Keratinocyte (primary cell): ENCODE results near the gene ZGRF1. TPM values are rescaled to one million over a fixed set of nuclear protein-coding genes. Genes with fewer than 3 reads are reported as not detected.

ENCODE experiments used
- DNase-seq: peaks from one replicate; pipeline ENCODE4 v3.0.0-alpha.2; 2011; ENCODE audit warnings: low read depth, missing footprints, low spot score
- FAIRE-seq: peaks from 2 replicates; lab custom pipeline; 2011; peaks lifted over from hg19 to GRCh38; lab: Jason Lieb, UNC
- H2AFZ ChIP-seq: 2 replicates; pipeline ENCODE4 v1.6.0; 2012; ENCODE audit warnings: low read length, control low read depth, inconsistent platforms; ENCODE audit not compliant: control insufficient read depth
- H3K27ac ChIP-seq: 2 replicates; pipeline ENCODE4 v1.5.1; 2011; ENCODE audit warnings: low read length; ENCODE audit not compliant: control insufficient read depth, insufficient read depth
- H3K27me3 ChIP-seq: 3 replicates; pipeline ENCODE4 v1.6.0; 2011; ENCODE audit warnings: low read length; ENCODE audit not compliant: control insufficient read depth, insufficient read depth; ENCODE audit errors: extremely low read depth
- H3K36me3 ChIP-seq, 2 experiments: 2 replicates in 1 of 2; 3 replicates in 1 of 2; pipeline ENCODE4 v1.5.1; 2011; ENCODE audit warnings: low read length in 2 of 2, mild to moderate bottlenecking in 1 of 2; ENCODE audit not compliant: control insufficient read depth in 2 of 2, insufficient read depth in 2 of 2; ENCODE audit errors: extremely low read depth in 1 of 2
- H3K4me1 ChIP-seq: 3 replicates; pipeline ENCODE4 v1.5.1; 2011; ENCODE audit warnings: low read length; ENCODE audit not compliant: control insufficient read depth, insufficient read depth; ENCODE audit errors: extremely low read depth
- H3K4me2 ChIP-seq: 3 replicates; pipeline ENCODE4 v1.6.0; 2011; ENCODE audit warnings: low read depth, low read length; ENCODE audit not compliant: control insufficient read depth, insufficient read depth; ENCODE audit errors: extremely low read depth
- H3K4me3 ChIP-seq, 3 experiments: fragments of 200-600 bp in 1 of 3; sonication (generic) in 1 of 3; 2 replicates in 2 of 3; 3 replicates in 1 of 3; pipeline ENCODE4 v1.5.1; 2011 to 2016; ENCODE audit warnings: low read length in 3 of 3, mild to moderate bottlenecking in 3 of 3, control low read depth in 2 of 3, inconsistent platforms in 1 of 3, low read depth in 1 of 3, mixed read lengths in 1 of 3, mixed run types in 1 of 3, moderate library complexity in 1 of 3; ENCODE audit not compliant: control insufficient read depth in 2 of 3, insufficient read depth in 2 of 3; ENCODE audit errors: extremely low read depth in 1 of 3
- H3K79me2 ChIP-seq: 2 replicates; pipeline ENCODE4 v1.6.0; 2012; ENCODE audit warnings: low read length; ENCODE audit not compliant: control insufficient read depth, insufficient read depth
- H3K9ac ChIP-seq: 3 replicates; pipeline ENCODE4 v1.6.0; 2011; ENCODE audit warnings: low read length; ENCODE audit not compliant: control insufficient read depth, insufficient read depth; ENCODE audit errors: extremely low read depth
- H3K9me1 ChIP-seq: 3 replicates; pipeline ENCODE4 v1.6.0; 2011; ENCODE audit warnings: low read length; ENCODE audit not compliant: control insufficient read depth, insufficient read depth; ENCODE audit errors: extremely low read depth
- H3K9me3 ChIP-seq: 2 replicates; pipeline ENCODE4 v1.5.1; 2012; ENCODE audit warnings: low read depth, low read length; ENCODE audit not compliant: control insufficient read depth
- H4K20me1 ChIP-seq: 3 replicates; pipeline ENCODE4 v1.6.0; 2011; ENCODE audit warnings: low read length; ENCODE audit not compliant: control insufficient read depth, insufficient read depth; ENCODE audit errors: extremely low read depth
- EZH2 ChIP-seq: IDR thresholded peaks from one replicate; pipeline ENCODE4 v1.6.1; 2012; ENCODE audit warnings: inconsistent platforms, mild to moderate bottlenecking, low read length, moderate library complexity
- dilution Hi-C: fragments of 300-500 bp; cut with MboI; formaldehyde crosslinking; loops from one replicate; pipeline ENCODE4 v1.7.0; 2020; ENCODE audit warnings: low sequenced_read_pairs; ENCODE audit not compliant: extremely low pct_ligation_motif_present
- polyA plus RNA-seq, 5 experiments: library from polyadenylated mRNA; depleted of rRNA in 3 of 5; stranded (reverse) in 3 of 5; stranded (forward) in 1 of 5; unstranded in 1 of 5; fragments of >200 nt; gene quantifications; 1 replicate in 1 of 5; 2 replicates in 3 of 5; 3 replicates in 1 of 5; pipeline versions ENCODE4 v1.2.1 to v1.2.3, GENCODE V29; 2011 to 2012; ENCODE audit warnings: missing spikeins in 2 of 5, low read depth in 1 of 5, low replicate concordance in 1 of 5
- TF ChIP-seq, protein P1 (sequence below), 3 experiments: IDR thresholded peaks in 1 of 3; conservative IDR thresholded peaks in 1 of 3; optimal IDR thresholded peaks in 1 of 3; 2 replicates in 2 of 3; 3 replicates in 1 of 3; pipeline versions ENCODE3 to v1.5.1; 2011; ENCODE audit warnings: low read length in 3 of 3, mild to moderate bottlenecking in 3 of 3, moderate library complexity in 2 of 3, control low read depth in 1 of 3, inconsistent platforms in 1 of 3; ENCODE audit not compliant: insufficient read depth in 2 of 3; ENCODE audit errors: extremely low read depth in 1 of 3

ZGRF1 gene
- polyA plus RNA-seq, 1 donor (not counting 4 experiments of a cell fraction or from before 2014, with no cell fraction given), result 3.6 TPM

DNA sequence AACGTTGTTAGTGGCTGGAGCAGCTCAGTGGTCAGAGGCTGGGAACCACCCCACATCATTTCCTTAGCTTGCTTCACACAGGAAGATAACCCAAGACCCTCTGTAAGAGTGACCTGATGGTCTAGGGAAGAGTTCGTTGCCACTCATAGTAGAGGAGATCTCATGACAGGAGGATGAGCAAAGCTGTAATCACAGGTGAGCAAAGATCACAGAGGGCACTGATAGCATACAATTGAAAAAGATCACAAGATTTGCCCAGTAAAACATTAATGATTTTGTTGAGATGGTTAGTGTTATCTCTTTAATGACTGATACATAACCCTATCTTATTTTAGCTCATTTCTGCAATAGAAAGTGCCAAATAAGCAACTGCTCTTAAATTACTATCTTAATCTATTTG is 44.3 kb upstream of the ZGRF1 start:
- H3K9me3 ChIP-seq, result no peaks in the 10 kb centered on the region
- no peak overlapping the region for H3K4me2 ChIP-seq
- H4K20me1 ChIP-seq, result no peaks in the 10 kb centered on the region
- dilution Hi-C loops, result no loop called here
- DNase-seq, result no peak
- no peak for TF ChIP-seq EZH2
- TF ChIP-seq, protein P1, sequence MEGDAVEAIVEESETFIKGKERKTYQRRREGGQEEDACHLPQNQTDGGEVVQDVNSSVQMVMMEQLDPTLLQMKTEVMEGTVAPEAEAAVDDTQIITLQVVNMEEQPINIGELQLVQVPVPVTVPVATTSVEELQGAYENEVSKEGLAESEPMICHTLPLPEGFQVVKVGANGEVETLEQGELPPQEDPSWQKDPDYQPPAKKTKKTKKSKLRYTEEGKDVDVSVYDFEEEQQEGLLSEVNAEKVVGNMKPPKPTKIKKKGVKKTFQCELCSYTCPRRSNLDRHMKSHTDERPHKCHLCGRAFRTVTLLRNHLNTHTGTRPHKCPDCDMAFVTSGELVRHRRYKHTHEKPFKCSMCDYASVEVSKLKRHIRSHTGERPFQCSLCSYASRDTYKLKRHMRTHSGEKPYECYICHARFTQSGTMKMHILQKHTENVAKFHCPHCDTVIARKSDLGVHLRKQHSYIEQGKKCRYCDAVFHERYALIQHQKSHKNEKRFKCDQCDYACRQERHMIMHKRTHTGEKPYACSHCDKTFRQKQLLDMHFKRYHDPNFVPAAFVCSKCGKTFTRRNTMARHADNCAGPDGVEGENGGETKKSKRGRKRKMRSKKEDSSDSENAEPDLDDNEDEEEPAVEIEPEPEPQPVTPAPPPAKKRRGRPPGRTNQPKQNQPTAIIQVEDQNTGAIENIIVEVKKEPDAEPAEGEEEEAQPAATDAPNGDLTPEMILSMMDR (optimal IDR thresholded peaks at IDR 0.05 in 1 of 3, IDR thresholded peaks at IDR 0.05 in 1 of 3, conservative IDR thresholded peaks at IDR 0.05 in 1 of 3; ENCODE audit: extremely low read depth in 1 of 3, insufficient read depth in 2 of 3, low read length in 3 of 3), result no peak
- H3K4me1 ChIP-seq, result no peaks in the 10 kb centered on the region
- no peaks in the 10 kb centered on the region for H3K9me1 ChIP-seq
- no peak overlapping the region for H2AFZ ChIP-seq
- no peak overlapping the region for H3K9ac ChIP-seq
- H3K27ac ChIP-seq, result no peak overlapping the region
- H3K79me2 ChIP-seq, result no peaks in the 10 kb centered on the region
- no peak overlapping the region for H3K4me3 ChIP-seq
- no peaks in the 10 kb centered on the region for H3K27me3 ChIP-seq
- no peaks in the 10 kb centered on the region for H3K36me3 ChIP-seq
- no peak for FAIRE-seq

DNA sequence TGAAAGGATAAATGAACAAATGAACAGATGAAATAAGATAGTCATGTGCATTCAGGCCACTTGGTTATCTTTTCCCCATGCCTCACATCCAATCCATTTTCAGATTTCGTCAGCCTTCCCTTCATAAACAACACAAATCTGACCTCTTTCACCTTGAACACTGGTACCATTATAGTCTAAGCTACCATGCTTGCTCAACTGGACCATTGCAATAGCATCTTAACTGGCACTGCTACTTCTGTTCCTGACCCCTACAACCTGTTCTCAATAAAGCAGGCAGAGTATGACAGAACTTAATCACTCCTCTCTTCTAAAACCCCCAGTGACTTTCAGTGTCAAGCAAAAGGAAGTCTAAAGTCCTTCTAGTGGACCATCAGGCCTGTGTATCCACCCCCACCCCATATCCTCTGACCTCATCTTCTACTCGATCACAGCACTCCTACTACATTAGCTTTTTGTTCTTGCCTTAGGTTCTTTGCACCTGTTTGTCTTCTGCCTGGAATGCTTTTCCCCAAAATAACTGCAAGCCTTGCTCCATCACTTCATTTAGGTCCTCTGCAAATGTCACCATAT is 40.9 kb upstream of the ZGRF1 start:
- no peaks in the 10 kb centered on the region for H3K9me1 ChIP-seq
- H3K4me3 ChIP-seq, result no peak overlapping the region
- no peaks in the 10 kb centered on the region for H3K79me2 ChIP-seq
- H3K9me3 ChIP-seq, result no peaks in the 10 kb centered on the region
- H3K4me1 ChIP-seq, result no peaks in the 10 kb centered on the region
- DNase-seq, result no peak
- H2AFZ ChIP-seq, result no peak overlapping the region
- H3K27me3 ChIP-seq, result no peaks in the 10 kb centered on the region
- H4K20me1 ChIP-seq, result no peaks in the 10 kb centered on the region
- H3K36me3 ChIP-seq, result no peaks in the 10 kb centered on the region
- FAIRE-seq, result no peak
- dilution Hi-C loops, result no loop called here
- H3K4me2 ChIP-seq, result no peak overlapping the region
- H3K27ac ChIP-seq, result no peak overlapping the region
- TF ChIP-seq EZH2, result no peak
- TF ChIP-seq, protein P1 (optimal IDR thresholded peaks at IDR 0.05 in 1 of 3, IDR thresholded peaks at IDR 0.05 in 1 of 3, conservative IDR thresholded peaks at IDR 0.05 in 1 of 3; ENCODE audit: extremely low read depth in 1 of 3, insufficient read depth in 2 of 3, low read length in 3 of 3), result no peak
- no peak overlapping the region for H3K9ac ChIP-seq
